Nephron progenitor cell (in vitro differentiated cells): ENCODE results near the gene ATP1A2.
"Not testable (repeated sequence)": the region's sequence is repeated elsewhere in the genome, so short reads cannot be mapped to it uniquely, and the experiment has no call there.

ENCODE experiments used
- DNase-seq: peaks from one replicate; pipeline ENCODE4 v3.0.0; 2021
- H3K27ac Mint-ChIP-seq: 2 replicates; pipeline ENCODE4 v1.8.0; 2021; ENCODE audit warnings: mild to moderate bottlenecking, moderate library complexity, mixed read lengths
- H3K27me3 Mint-ChIP-seq: 2 replicates; pipeline ENCODE4 v1.8.0; 2021; ENCODE audit warnings: mild to moderate bottlenecking, low read depth, mixed read lengths; ENCODE audit not compliant: poor library complexity
- H3K36me3 Mint-ChIP-seq: 2 replicates; pipeline ENCODE4 v1.8.0; 2021; ENCODE audit warnings: low read depth, mixed read lengths
- H3K4me1 Mint-ChIP-seq: 2 replicates; pipeline ENCODE4 v1.8.0; 2021; ENCODE audit warnings: mixed read lengths
- H3K4me3 Mint-ChIP-seq: 2 replicates; pipeline ENCODE4 v1.8.0; 2021; ENCODE audit warnings: mild to moderate bottlenecking, moderate library complexity, mixed read lengths
- H3K9me3 Mint-ChIP-seq: 2 replicates; pipeline ENCODE4 v1.8.0; 2021; ENCODE audit warnings: mild to moderate bottlenecking, moderate library complexity, mixed read lengths
- TF ChIP-seq, protein P1 (sequence below): fragments of 200-600 bp; sonication (generic); IDR thresholded peaks from 2 replicates; pipeline ENCODE4 v1.5.0; 2021; ENCODE audit warnings: antibody characterized with exemption

Gene ATP1A2

DNA sequence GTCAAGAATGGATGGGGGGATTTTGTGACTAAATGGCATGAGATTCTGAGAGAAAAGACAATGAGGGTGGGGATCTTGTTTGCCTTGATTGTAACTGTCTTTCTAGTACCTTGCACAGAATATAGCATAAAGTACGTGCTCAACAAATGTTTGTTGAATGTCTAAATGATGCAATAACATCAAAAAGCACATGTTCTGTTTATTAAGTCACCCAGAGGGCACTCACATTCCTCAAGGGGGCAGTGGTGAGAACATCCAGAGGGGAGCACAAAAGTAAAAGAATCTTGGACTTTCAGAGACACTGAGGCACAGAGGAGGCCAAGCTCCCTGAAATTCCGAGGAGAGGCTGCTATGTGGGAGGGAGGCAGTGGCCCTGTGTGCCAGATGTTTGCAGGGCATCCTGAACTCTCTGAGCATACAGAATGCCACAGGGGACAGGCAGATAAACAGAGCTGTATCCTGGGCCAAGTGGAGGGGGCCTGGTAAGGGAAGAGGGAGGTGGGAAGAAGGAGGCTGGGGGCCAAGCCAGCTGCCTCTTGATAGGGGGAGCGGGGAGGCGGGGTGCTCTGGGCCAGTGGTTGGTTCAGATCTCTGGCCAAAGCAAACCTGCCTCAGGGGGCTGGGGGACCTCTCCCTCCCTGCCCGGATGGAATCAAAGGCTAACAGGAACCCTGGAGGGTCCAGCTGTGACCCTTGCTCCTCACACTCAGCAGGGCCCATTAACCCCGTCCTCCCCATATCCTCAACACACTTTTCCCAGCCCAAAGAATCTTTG, 6.5 kb upstream of the ATP1A2 start:
- Mint-ChIP-seq H3K9me3 (no peaks in the 10 kb centered on the region), H3K27ac (peak overlapping the region; percentile 77), H3K4me3 (peak overlapping the region; percentile 34), H3K36me3 (no peaks in the 10 kb centered on the region), H3K4me1 (peaks cover 80% of the 10 kb centered on the region), H3K27me3 (peaks cover 14% of the 10 kb centered on the region)
- peak; percentile 41 for DNase-seq
- TF ChIP-seq, protein P1, sequence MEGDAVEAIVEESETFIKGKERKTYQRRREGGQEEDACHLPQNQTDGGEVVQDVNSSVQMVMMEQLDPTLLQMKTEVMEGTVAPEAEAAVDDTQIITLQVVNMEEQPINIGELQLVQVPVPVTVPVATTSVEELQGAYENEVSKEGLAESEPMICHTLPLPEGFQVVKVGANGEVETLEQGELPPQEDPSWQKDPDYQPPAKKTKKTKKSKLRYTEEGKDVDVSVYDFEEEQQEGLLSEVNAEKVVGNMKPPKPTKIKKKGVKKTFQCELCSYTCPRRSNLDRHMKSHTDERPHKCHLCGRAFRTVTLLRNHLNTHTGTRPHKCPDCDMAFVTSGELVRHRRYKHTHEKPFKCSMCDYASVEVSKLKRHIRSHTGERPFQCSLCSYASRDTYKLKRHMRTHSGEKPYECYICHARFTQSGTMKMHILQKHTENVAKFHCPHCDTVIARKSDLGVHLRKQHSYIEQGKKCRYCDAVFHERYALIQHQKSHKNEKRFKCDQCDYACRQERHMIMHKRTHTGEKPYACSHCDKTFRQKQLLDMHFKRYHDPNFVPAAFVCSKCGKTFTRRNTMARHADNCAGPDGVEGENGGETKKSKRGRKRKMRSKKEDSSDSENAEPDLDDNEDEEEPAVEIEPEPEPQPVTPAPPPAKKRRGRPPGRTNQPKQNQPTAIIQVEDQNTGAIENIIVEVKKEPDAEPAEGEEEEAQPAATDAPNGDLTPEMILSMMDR = peak; percentile 42

DNA sequence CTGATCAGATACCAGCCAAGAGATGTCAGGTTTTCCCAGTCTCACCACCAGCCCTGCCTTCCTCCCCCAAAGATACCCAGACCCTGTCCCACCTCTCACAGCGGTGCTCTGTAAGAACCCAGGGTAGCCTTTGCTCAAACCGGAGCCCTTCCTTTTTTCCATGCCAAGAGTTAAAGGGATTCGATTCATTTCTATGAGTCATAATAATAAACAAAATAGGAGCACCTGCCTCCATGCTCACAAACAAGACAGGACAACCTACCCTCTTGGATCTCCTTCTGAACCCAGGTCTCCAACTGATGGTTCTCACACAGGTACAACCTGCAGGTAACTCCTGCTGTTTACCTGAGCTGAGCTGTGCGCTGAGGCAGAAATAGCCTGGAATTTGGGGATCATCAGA, 5.9 kb upstream of the ATP1A2 start:
- H3K27me3 Mint-ChIP-seq = peaks cover 14% of the 10 kb centered on the region
- H3K36me3 Mint-ChIP-seq = no peaks in the 10 kb centered on the region
- peak overlapping the region; percentile 77 for H3K27ac Mint-ChIP-seq
- H3K4me1 Mint-ChIP-seq = peaks cover 79% of the 10 kb centered on the region
- DNase-seq = no peak
- H3K9me3 Mint-ChIP-seq = no peaks in the 10 kb centered on the region
- H3K4me3 Mint-ChIP-seq = no peak overlapping the region
- TF ChIP-seq, protein P1 = no peak

GRCh38 chr1:160111462-160111861, 4.1 kb upstream of the ATP1A2 start:
- not testable (repeated sequence) for H3K36me3 Mint-ChIP-seq, DNase-seq, H3K4me3 Mint-ChIP-seq, H3K27ac Mint-ChIP-seq, H3K9me3 Mint-ChIP-seq
- H3K4me1 Mint-ChIP-seq = peaks cover 85% of the 10 kb centered on the region
- H3K27me3 Mint-ChIP-seq = peaks cover 11% of the 10 kb centered on the region

DNA sequence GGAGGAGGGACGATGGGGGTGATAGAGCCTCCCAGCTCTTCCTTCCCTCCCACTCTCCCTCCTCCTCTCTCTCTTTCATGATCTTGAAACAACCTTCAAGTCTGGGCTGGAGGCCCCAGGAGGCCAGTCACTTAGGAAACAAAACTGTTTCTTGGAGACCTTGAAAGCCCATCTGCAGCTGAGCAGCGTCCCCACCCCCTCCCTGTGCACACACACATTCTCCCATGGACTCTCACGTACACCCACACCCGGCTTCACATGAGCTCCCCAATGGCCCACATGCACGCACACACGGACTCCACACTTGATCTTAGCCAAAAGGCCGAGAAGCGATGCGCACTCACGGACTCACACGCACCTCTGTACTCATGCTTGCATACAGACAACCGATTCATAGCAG, 3.2 kb upstream of the ATP1A2 start:
- H3K9me3 Mint-ChIP-seq = no peaks in the 10 kb centered on the region
- peaks cover 85% of the 10 kb centered on the region for H3K4me1 Mint-ChIP-seq

GRCh38 chr1:160113407-160113806, 2.2 kb upstream of the ATP1A2 start:
- TF ChIP-seq, protein P1 = no peak

More for the DNA sequence above, 3.2 kb upstream of the ATP1A2 start:
- Mint-ChIP-seq H3K27ac (no peak overlapping the region), H3K36me3 (no peaks in the 10 kb centered on the region), H3K27me3 (peaks cover 14% of the 10 kb centered on the region), H3K4me3 (peak overlapping the region; percentile 5)
- TF ChIP-seq, protein P1 = no peak
- no peak for DNase-seq

GRCh38 chr1:160114085-160114484, 1.5 kb upstream of the ATP1A2 start:
- DNase-seq = no peak
- Mint-ChIP-seq H3K27me3 (peaks cover 15% of the 10 kb centered on the region), H3K4me1 (peaks cover 90% of the 10 kb centered on the region), H3K27ac (no peak overlapping the region), H3K36me3 (no peaks in the 10 kb centered on the region), H3K4me3 (no peak overlapping the region), H3K9me3 (no peaks in the 10 kb centered on the region)
- TF ChIP-seq, protein P1 = no peak

More at GRCh38 chr1:160113407-160113806, 2.2 kb upstream of the ATP1A2 start:
- Mint-ChIP-seq H3K4me1 (peaks cover 90% of the 10 kb centered on the region), H3K27me3 (peaks cover 17% of the 10 kb centered on the region), H3K4me3 (no peak overlapping the region), H3K27ac (no peak overlapping the region), H3K36me3 (no peaks in the 10 kb centered on the region), H3K9me3 (no peaks in the 10 kb centered on the region)
- DNase-seq = no peak
